NOMO-1 treated with DMSO at 0.1 percent for 48 hours (cell line): ENCODE results near the gene COLQ.
"Not testable (repeated sequence)": the region's sequence is repeated elsewhere in the genome, so short reads cannot be mapped to it uniquely, and the experiment has no call there.

Source experiments
- DNase-seq: peaks from one replicate; lab custom pipeline; 2025; ENCODE audit not compliant: unreplicated experiment; lab: John Stamatoyannopoulos, UW

COLQ gene

GRCh38 chr3:15458212-15458780, 63.2 kb downstream of the COLQ start:
- DNase-seq, result no peak

DNA sequence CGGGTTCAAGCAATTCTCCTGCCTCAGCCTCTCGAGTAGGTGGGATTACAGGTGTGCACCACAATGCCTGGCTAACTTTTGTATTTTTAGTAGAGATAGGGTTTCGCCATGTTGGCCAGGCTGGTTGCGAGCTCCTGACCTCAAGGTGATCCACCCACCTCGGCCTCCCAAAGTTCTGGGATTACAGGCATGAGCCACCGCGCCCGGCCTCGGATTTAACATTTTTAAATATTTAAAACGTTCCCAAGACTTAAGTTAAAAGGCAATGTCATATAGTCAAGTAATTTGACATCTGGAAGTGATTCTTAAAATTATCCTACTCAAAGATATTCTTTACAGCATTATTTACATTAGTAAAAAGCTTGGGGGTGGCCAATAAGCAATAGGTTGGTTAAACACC, 64.6 kb downstream of the COLQ start:
- DNase-seq, result not testable (repeated sequence)

DNA sequence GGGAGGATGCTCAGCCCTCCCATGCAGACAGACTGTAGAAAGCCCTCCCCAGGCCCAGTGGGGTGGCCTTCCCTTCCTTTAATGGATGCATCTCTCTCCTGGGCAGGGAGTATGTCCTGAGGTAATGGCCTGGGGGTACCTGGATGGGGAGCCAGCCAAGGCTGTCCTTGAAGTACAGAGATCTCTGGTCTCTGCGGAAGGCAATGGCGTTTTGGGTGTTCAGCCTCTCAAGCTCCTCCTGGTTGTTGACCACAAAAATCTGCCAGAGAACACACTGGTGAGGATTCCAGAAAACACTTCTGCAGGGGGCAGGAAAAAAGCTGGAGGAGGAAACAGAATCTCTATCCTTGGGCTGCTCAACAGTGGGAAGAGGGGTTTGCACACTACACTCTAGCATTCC, 65.2 kb downstream of the COLQ start:
- no peak for DNase-seq

GRCh38 chr3:15455756-15456155, 65.8 kb downstream of the COLQ start:
- no peak for DNase-seq

- no peak for DNase-seq
These were observed 66.5 kb downstream of the COLQ start for GRCh38 chr3:15454965-15455364.

DNA sequence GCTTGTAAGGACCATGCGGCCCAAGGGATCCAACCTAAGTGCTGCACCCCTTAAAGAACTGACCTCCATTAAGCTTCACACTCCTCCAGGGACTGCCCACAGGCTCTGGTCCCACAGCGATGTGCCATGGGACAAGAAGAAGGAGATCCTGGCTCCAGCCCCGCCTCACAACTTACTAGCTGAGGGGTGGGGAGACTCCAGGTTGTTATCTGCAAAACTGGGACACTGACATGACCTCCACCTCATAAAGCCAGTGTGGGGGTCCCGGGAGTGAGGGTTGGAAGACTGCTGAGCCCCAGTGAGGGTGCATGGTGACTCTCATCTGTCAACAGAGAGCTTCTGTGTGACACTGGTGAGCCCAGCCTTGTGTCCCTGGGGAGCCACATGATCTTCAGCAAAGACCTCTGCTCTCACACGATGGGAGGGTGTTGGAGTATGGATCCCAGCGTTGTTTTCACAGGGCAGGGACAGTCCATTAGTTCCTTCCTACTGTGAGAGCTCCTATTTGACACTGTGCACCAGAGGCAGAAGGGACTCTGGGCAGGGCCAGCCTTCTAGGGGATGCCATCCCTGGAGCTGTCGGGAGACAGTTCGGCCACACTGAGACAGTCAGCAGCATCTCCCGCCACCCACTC, 67.4 kb downstream of the COLQ start:
- DNase-seq, result no peak

DNA sequence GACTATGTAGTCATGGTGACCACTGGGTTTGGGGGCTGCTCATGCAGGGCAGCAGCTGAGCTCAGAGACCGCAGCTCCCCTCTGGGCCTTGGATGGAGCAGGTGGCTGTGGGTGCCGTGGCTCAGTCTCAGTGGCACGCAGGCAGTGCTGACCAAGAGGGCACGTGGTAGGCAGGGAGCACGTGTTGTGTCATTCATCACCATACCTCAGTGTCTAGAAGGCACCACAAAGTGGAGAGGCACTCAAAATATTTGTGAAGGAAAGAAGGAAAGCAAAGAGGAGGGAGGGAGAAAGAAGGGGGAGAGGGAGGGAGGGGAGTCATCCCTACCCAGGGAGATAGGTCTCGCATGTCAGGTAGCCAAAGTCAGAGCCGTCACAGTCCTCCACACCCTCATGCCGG, 68.0 kb downstream of the COLQ start:
- DNase-seq, result no peak

- DNase-seq, result no peak
These were observed 68.5 kb downstream of the COLQ start for GRCh38 chr3:15452961-15453360.

DNA sequence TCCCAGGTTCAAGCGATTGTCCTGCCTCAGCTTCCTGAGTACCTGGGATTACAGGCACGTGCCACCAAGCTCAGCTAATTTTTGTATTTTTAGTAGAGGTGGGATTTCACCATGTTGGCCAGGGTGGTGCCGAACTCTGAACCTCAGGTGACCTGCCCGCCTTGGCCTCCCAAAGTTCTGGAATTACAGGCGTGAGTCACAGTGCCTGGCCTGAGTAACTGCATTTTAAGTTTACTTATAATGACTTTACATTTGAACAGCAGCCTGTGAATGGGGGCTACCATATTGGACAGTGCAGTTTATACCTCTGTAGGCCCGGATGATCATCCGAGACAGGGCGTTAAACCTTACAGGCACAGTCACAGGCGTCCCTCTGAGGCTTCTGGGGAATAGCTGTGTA, 69.3 kb downstream of the COLQ start:
- no peak for DNase-seq

GRCh38 chr3:15451216-15452113, 70.0 kb downstream of the COLQ start:
- DNase-seq, result no peak

GRCh38 chr3:15450438-15451215, 70.9 kb downstream of the COLQ start:
- DNase-seq, result no peak

- no peak for DNase-seq
These were observed 71.8 kb downstream of the COLQ start for GRCh38 chr3:15449489-15450224.

GRCh38 chr3:15443826-15444524, 77.5 kb downstream of the COLQ start:
- no peak for DNase-seq

DNA sequence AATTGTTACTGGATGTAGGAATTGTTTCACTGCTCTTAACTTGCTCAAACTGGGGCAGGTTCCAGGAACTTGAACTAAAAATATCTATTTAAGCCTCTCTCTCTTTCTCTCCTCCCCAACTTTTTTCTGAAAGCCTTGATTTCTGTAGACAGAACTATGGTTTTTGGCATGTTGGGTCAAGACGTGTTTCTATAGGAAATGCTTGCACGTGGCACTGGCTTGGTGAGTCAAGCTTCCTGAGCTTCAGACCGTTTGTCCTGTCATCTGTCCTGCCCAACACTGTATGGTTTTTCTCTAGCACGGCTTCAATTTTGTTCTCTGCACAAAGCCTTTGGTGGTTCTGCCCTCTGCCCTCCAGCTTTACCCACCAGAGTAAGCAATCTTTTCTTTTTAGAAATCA, 80.6 kb downstream of the COLQ start:
- peak; percentile 57 for DNase-seq

- no peak for DNase-seq
These were observed 82.0 kb downstream of the COLQ start for GRCh38 chr3:15439476-15439875.

DNA sequence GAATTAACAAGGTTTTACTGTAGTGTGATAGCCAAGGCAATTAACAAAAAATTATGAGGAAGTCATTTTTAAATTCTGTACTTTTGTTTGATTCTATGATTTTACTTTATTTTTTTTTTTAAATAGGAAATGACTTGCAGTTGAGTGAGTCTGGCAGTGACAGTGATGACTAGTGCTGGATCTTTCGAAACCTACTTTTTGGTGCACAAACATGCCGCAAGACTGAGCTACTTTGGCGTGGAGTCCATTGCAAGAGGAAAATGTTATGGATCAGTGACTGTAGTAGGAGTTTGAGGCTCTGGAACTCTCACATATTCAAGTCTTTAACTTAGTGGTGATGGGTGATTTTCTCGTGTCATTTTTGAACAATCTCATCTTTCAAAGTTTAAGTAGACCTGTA, 82.5 kb downstream of the COLQ start:
- DNase-seq, result peak; percentile 77

DNA sequence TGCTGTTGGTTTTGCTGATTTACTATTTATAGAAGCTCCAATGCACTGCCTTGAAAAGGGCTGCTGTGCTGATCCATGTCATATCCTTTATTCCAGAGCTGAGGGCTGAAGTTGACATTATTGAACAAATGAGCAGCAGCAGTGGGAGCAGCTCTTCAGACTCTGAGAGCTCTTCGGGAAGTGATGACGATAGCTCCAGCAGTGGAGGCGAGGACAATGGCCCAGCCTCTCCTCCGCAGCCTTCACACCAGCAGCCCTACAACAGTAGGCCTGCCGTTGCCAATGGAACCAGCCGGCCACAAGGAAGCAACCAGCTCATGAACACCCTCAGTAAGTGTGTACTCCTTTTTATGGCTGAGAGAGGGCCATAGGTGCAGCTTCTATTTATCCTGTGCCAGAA, 85.3 kb downstream of the COLQ start:
- no peak for DNase-seq

DNA sequence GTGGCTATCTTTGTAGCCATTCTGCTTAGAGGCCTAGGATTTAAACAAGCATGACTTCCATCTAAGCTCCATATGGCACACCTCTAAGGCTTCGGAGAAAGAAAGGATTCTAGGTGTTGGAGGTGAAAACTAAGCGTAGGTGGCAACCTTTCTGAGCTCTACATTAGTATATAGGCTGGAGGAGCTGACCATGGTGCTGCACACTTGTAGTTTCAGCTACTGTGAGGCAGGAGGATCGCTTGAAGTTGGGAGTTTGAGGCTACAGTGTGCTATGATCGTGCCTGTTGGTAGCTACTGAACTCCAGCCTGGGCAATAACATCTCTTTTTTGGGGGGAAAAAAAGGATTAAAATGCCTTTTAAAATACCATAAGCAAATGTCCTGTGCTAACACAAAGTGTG, 86.8 kb downstream of the COLQ start:
- no peak for DNase-seq

DNA sequence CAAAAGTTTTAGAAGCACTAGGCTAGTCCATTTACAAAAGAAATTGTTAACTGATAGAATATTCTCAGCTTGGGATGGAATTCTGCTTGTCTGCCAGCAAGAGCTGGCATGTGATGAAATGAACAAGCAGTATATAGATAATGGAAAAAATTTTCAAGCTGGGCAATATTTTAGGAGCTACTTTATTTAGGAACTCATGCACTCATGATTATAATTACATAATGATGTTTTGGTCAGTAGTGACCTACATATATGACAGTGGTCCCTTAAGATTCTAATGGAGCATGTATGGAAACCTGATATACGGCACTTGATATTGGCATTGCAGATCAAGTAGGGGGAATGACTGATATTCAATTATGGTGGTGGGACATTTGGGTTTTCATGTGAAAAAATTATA, 88.0 kb downstream of the COLQ start:
- no peak for DNase-seq

GRCh38 chr3:15431256-15431837, 90.2 kb downstream of the COLQ start:
- DNase-seq, result no peak
